HUDEP-2 (cell line): ENCODE results near the gene AFM.

Experiments used
- DNase-seq, 76 experiments: peaks; one replicate each; lab custom pipeline; 2025; ENCODE audit not compliant: unreplicated experiment in 76 of 76; lab: John Stamatoyannopoulos, UW

AFM gene

DNA sequence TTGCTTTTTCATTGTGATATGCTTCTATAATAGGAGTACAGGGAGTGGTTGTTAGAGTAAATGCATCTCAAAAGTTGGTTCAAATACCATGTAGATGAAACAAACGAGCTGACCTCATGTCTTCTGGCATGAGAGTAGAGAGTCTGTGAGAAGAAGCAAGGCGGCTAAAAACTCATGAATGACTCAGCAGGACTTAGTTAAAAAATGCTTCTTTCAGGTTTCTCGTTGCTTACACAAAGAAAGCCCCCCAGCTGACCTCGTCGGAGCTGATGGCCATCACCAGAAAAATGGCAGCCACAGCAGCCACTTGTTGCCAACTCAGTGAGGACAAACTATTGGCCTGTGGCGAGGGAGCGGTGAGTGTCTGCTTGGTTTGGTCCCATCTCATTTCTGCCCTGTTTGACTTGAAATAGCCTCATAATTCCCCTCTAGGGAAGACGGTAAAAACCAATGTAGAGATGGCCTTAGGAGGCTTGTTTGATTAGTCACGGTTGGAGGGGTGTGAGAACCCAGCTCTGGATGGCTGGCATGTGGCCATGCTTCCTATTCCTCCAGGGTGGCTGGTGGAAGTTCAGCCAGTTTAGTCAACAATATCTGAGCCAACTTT is 31.0 kb upstream of the AFM start:
- no peak for DNase-seq

DNA sequence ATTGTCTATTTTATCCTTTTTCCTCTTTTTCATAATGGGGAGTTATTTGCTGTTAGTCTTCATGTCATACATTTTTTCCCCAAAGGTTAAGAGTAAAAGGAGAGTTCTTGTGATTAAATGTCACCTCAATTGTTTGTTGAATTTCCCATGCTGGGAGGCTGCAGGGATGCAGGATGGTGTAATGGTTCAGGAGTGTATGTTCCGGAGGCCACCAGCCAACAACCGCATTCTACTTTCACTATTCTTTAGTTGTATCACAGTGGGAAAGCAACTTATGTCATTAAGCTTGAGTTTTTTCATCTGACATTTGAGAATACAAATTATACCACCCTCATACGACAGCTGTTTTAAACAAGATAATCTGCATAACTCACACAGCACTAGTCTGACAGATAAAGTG is 30.1 kb upstream of the AFM start:
- no peak for DNase-seq

- DNase-seq = no peak
These were observed 29.4 kb upstream of the AFM start for GRCh38 chr4:73451981-73452747.

DNA sequence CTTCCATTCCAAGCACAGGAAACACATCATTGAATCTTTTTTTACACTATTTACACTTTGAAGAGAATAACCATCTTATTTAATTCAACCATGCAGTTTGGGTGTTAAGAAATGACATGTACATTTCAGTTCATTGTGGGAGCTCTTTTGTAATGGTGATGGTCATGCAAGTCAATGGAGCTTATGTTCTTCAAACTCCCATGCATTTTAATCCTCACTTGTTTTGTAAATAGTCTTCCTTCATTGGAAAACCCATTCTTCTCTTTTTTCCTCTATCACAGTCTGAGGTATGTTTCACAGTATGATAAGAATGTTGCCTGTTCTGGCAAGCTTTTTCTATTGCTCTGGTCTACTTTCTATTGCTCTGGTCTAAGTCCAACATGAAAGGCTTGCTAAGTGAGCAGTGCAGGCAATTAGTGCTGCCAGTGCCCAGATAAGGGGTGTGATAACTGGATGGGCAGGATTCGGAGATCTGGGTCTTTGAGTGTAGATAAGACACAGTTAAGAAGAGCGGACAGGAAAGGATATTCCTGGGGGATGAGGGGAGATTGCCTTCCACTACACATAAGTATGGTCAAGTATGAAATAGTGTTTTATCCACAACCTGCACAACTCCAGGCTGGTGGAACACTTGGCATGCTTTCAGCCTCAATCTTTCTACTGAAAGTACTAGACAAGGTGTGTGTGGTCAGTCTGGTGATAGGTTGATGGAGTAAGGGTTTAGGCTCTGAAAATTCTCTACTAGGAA is 28.4 kb upstream of the AFM start:
- no peak for DNase-seq

DNA sequence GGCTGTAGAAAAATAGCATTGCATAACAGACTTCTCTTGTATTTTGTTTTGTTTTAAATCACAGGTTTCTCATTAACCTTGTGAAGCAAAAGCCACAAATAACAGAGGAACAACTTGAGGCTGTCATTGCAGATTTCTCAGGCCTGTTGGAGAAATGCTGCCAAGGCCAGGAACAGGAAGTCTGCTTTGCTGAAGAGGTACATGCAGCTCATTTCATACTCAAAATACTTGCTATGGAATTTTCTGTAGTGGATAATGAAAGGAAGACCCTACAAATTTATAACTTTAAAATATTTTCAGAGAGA is 27.9 kb upstream of the AFM start:
- DNase-seq = no peak

GRCh38 chr4:73454920-73455319 is 26.6 kb upstream of the AFM start:
- DNase-seq = no peak

GRCh38 chr4:73456177-73457022 is 25.1 kb upstream of the AFM start:
- no peak for DNase-seq

DNA sequence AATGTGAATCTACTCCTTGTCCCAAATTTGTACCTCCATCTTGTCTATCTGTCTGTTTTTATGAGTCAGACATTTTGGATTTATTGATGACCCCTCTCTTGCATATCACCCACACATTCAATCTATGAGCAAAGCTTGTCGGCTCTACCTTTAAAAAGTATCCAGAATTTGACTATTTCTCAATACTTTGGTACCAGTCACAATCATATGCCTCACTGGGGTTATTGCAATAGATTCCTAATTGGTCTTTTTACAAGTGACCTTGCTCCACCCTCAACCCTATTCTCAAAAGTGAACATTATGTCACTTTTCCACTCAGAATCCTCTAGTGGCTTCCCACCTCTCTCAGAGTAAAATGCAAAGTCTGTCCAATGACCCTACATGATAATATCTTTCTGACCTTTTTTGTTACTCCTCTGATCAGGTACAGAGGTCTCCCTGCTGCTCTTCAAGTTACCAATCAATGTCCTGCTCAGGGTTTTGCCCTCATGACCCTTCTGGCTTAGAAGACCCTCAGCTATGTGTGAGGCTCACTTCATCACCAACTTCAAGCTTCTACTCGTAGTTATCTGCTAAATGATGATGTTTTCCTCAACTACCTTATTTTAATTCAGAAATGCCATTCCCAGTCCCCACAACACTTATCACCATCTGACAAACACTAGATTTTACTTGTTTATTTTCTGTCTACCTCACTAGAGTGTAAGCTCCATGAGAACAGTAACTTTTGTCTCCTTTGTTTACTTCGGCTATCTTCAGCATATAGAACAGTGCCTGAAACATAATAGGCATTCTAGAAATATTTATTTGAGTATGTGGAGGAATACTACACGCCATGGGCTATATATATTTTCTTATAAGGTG is 23.1 kb upstream of the AFM start:
- DNase-seq = no peak

- DNase-seq = no peak
These were observed 22.5 kb upstream of the AFM start for GRCh38 chr4:73459048-73459421.

GRCh38 chr4:73460913-73461522 is 20.5 kb upstream of the AFM start:
- no peak for DNase-seq

- DNase-seq = no peak
These were observed 13.4 kb upstream of the AFM start for GRCh38 chr4:73468170-73468569.

DNA sequence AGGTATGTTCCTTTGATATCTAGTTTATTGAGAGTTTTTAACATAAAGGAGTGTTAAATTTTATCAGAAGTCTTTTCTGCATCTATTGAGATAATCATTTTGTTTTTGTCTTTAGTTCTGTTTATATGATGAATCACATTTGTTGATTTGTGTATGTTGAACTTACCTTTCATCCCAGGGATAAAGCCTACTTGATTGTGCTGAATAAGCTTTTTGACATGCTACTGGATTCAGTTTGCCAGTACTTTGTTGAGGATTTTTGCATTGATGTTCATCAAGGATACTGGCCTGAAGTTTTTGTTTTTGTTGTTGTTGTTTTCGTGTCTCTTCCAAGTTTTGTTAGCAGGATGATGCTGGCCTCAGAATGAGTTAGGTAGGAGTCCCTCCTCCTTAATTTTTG is 10.8 kb upstream of the AFM start:
- DNase-seq = no peak

- DNase-seq = no peak
These were observed 4.4 kb upstream of the AFM start for GRCh38 chr4:73477176-73477575.

DNA sequence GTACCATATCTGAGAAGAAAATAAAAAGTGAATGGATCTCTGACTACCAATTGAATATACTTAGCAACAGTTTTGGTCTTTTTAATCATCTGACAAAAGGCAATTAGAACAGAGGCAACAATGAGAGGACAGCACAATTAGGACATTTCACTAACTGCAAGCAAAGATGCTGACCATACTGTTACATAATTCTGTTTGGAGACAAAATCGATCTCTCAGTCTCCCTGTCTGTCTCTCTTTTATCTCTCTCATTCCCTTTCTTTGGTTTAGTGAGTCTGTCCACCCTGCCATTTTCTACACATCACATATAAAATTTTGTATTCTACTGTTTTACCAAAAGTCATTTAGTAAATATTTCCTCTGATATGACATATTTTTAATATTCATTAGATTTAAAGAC is 2.2 kb upstream of the AFM start:
- DNase-seq = no peak

DNA sequence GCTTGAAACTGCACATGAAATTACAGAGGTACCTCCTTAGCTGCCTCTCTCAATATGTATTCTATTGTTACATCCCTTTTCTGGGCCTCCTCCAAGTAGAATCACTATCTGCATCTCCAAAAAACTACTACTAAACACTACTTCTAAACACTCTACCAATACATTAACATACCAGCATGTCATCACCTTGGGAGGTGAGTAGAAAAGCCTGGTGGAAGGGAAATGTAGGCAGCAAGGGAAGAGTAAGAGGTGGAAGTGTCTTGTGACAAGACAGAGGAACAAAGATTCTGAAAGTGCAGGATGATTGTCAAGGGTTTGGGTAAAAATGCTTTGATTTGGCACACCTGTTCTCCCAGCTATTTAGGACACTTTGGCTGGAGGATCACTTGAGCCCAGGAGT is 3.5 kb downstream of the AFM start:
- no peak for DNase-seq

GRCh38 chr4:73485596-73485995 is 4.1 kb downstream of the AFM start:
- DNase-seq = no peak

DNA sequence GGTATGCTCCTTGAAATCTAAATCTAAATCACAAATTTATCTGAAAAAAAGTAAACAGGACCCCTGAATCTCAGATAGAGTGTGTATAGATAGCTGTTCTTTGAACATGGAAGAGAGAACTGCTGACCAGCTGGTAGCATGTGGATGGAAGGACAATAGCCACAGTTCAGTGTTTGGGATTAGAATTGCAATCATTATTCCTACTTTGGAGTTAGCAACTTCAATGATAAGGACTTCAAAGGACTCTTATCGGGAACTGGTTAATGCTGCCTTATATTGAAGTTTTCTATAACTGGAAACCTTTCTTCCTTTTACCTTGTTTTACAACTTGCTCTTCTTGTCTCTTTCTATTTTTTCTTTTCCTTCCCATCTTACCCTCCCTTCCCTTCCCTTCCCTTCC is 5.0 kb downstream of the AFM start:
- DNase-seq = no peak

- no peak for DNase-seq
These were observed 5.7 kb downstream of the AFM start for GRCh38 chr4:73487233-73487632.

DNA sequence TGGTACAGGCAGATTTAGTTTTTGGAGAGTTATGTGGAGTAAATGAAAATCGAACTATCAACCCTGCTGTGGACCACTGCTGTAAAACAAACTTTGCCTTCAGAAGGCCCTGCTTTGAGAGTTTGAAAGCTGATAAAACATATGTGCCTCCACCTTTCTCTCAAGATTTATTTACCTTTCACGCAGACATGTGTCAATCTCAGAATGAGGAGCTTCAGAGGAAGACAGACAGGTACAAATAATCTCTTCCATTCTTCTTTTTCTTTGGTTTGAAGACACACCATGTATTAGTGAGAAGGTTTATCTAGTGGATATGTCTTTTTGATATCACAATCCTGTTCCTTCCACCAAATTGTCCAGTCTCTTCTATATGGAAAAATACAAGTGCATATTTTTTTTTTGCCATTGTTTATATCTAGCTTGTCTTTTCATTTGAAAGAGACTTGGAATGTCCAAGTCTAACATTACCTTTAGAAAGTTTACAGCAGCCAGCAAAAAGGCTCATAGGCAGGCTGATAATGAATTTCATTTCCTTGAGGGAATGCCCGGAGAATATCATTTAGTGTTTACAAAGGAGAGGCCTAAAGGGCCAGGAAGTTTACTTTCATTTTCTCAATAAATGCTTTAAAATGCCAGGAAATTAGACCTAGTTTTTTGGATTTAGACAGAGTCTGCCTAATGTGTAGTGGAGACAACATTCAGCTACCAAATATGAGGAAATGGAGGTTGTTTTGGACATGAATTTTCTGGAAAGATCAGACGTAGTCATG is 18.6 kb downstream of the AFM start:
- no peak for DNase-seq
